ENCODE data around the gene PPA1. TPM values are rescaled to one million over a fixed set of nuclear protein-coding genes. Genes with fewer than 3 reads are reported as not detected.

Gene PPA1
- polyA plus RNA-seq, 1 donor from 2014 or later: 402 TPM

DNA sequence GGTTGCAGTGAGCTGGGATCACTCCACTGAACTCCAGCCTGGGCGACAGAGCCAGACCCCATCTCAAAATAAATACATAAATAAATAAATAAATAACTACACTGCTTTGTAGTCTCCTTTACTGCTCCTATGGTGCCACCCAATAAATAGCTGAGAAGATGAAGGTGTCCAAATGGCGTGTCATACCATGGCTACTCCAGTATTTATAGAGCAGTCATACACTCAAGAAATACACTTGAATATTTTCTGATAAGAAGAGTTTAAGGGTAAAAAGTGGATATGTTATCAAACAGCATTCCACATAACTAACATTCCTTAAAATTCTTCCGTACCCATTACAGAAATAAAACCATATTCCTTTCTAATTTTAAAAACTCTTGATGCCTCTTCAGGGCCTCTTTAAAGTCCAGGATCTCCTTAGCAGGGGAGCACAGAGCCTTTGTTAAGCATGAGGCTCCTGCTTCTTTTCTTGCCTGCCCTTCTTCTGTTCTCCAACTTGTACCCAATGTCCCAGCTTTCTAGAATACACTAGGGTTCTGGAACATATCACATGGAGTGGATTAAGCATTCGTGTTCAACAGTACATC lies 55.0 kb downstream of the PPA1 start:
- Histone ChIP-seq H3K79me2 (replicated peaks; ENCODE audit: insufficient read depth, low read length) (no peaks in the 10 kb centered on the region), H3K4me3 (ENCODE audit: low read length) (no peak overlapping the region), H3K9me3 (ENCODE audit: low read length) (no peaks in the 10 kb centered on the region), H3K27ac (ENCODE audit: low read length) (no peak overlapping the region), H3K9me2 (ENCODE audit: insufficient read depth, low read length) (no peaks in the 10 kb centered on the region), H3K9ac (ENCODE audit: low read length) (no peak overlapping the region), H3K27me3 (ENCODE audit: insufficient read depth, low read depth, low read length) (no peaks in the 10 kb centered on the region), H4K20me1 (ENCODE audit: insufficient read depth) (no peaks in the 10 kb centered on the region), H3K4me2 (ENCODE audit: low read length) (no peak overlapping the region), H3K36me3 (ENCODE audit: insufficient read depth, low read length) (no peaks in the 10 kb centered on the region), H2AFZ (ENCODE audit: low read depth, low read length) (no peak overlapping the region), H3F3A (ENCODE audit: insufficient read depth, low read length, poor library complexity, severe bottlenecking) (no peaks in the 10 kb centered on the region)
- TF ChIP-seq SMC3 (conservative IDR thresholded peaks at IDR 0.05; ENCODE audit: poor library complexity) (no peak), EP300 (conservative IDR thresholded peaks at IDR 0.05; ENCODE audit: poor library complexity, severe bottlenecking) (no peak), RAD21 (conservative IDR thresholded peaks at IDR 0.05) (no peak), EZH2 (IDR thresholded peaks at IDR 0.05; ENCODE audit: borderline replicate concordance, insufficient read depth, low read length, poor library complexity, severe bottlenecking) (no peak), TAF1 (IDR thresholded peaks at IDR 0.05; ENCODE audit: low read depth) (no peak), CTCF (IDR thresholded peaks at IDR 0.05; ENCODE audit: poor library complexity, severe bottlenecking) (no peak), REST (IDR thresholded peaks at IDR 0.05; ENCODE audit: borderline replicate concordance) (no peak), MXI1 (conservative IDR thresholded peaks at IDR 0.05; ENCODE audit: poor library complexity, severe bottlenecking) (no peak), POLR2AphosphoS5 (IDR thresholded peaks at IDR 0.05) (no peak)

DNA sequence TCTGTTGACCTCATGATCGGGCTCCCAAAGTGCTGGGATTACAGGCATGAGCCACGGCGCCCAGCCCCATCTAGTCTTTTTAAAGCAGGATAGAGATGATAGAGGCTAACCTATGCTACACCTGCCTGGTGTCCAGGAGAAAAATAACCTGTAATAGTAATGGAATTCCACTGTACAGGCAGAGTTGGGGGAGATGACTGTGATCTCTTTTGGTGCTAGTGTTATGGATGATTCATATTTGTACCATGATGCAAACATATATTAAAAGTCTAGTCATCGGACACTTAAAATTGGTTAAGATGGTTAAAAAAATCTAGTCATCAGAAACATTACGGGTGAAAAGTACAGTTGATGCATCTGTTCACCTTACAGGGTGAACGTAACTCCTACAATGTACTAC lies 56.8 kb downstream of the PPA1 start:
- Histone ChIP-seq H4K20me1 (ENCODE audit: insufficient read depth) (no peaks in the 10 kb centered on the region), H2AFZ (ENCODE audit: low read depth, low read length) (no peak overlapping the region), H3K79me2 (replicated peaks; ENCODE audit: insufficient read depth, low read length) (no peaks in the 10 kb centered on the region), H3K9me3 (ENCODE audit: low read length) (no peaks in the 10 kb centered on the region), H3K4me2 (ENCODE audit: low read length) (no peak overlapping the region), H3K9ac (ENCODE audit: low read length) (no peak overlapping the region), H3K36me3 (ENCODE audit: insufficient read depth, low read length) (no peaks in the 10 kb centered on the region), H3K27me3 (ENCODE audit: insufficient read depth, low read depth, low read length) (no peaks in the 10 kb centered on the region), H3F3A (ENCODE audit: insufficient read depth, low read length, poor library complexity, severe bottlenecking) (no peaks in the 10 kb centered on the region), H3K27ac (ENCODE audit: low read length) (no peak overlapping the region), H3K4me3 (ENCODE audit: low read length) (no peak overlapping the region), H3K9me2 (ENCODE audit: insufficient read depth, low read length) (no peaks in the 10 kb centered on the region)
- TF ChIP-seq RAD21 (conservative IDR thresholded peaks at IDR 0.05) (no peak), EP300 (conservative IDR thresholded peaks at IDR 0.05; ENCODE audit: poor library complexity, severe bottlenecking) (no peak), EZH2 (IDR thresholded peaks at IDR 0.05; ENCODE audit: borderline replicate concordance, insufficient read depth, low read length, poor library complexity, severe bottlenecking) (no peak), POLR2AphosphoS5 (IDR thresholded peaks at IDR 0.05) (no peak), TAF1 (IDR thresholded peaks at IDR 0.05; ENCODE audit: low read depth) (no peak), CTCF (IDR thresholded peaks at IDR 0.05; ENCODE audit: poor library complexity, severe bottlenecking) (no peak), REST (IDR thresholded peaks at IDR 0.05; ENCODE audit: borderline replicate concordance) (no peak), MXI1 (conservative IDR thresholded peaks at IDR 0.05; ENCODE audit: poor library complexity, severe bottlenecking) (no peak), SMC3 (conservative IDR thresholded peaks at IDR 0.05; ENCODE audit: poor library complexity) (no peak)

Data from neural cell (in vitro differentiated cells).